PC-9 (cell line): ENCODE results near the gene PNKP. TPM values are rescaled to one million over a fixed set of nuclear protein-coding genes. Genes with fewer than 3 reads are reported as not detected.
A peak's percentile ranks its signal among the peaks of the same experiment; 100 is the strongest.

ENCODE experiments used
- BruUV-seq: library from RNA; stranded (reverse); fragments of 400-500 nt; replicated peaks from 2 replicates; lab custom pipeline; 2021; lab: Mats Ljungman, UMichigan
- CTCF ChIA-PET: fragments of 300-600 bp; sonication (Branson Sonifier 250); formaldehyde crosslinking; loops from one replicate; lab custom pipeline; 2022; ENCODE audit warnings: antibody characterized with exemption; lab: Charles Lee
- POLR2A ChIA-PET: fragments of 300-600 bp; sonication (Branson Sonifier 250); formaldehyde crosslinking; loops from one replicate; lab custom pipeline; 2022; ENCODE audit warnings: antibody characterized with exemption; ENCODE audit not compliant: unreplicated experiment; lab: Charles Lee
- DNase-seq, 2 experiments: peaks; one replicate each; pipeline versions ENCODE4 v3.0.0 to v3.0.0-alpha.2; 2015 to 2022; ENCODE audit warnings: mixed read lengths in 1 of 2
- H2AFZ ChIP-seq: fragments of 200-600 bp; sonication (generic); 2 replicates; pipeline ENCODE4 v1.8.1; 2017; ENCODE audit warnings: antibody characterized with exemption
- H3F3A ChIP-seq: fragments of 200-600 bp; sonication (generic); 2 replicates; pipeline ENCODE4 v1.8.1; 2017; ENCODE audit warnings: antibody characterized with exemption, mild to moderate bottlenecking, low read depth; ENCODE audit not compliant: insufficient read depth
- H3K27ac ChIP-seq: fragments of 200-600 bp; sonication (generic); 2 replicates; pipeline ENCODE4 v1.6.1; 2016; ENCODE audit warnings: mixed run types
- H3K27me3 ChIP-seq: fragments of 200-600 bp; sonication (generic); 2 replicates; pipeline ENCODE4 v1.6.1; 2016; ENCODE audit warnings: low read depth, mixed run types; ENCODE audit not compliant: insufficient read depth
- H3K36me3 ChIP-seq: fragments of 200-600 bp; sonication (generic); 2 replicates; pipeline ENCODE4 v1.6.1; 2016; ENCODE audit warnings: low read depth, mixed run types
- H3K4me1 ChIP-seq: fragments of 200-600 bp; sonication (generic); replicated peaks from 2 replicates; pipeline ENCODE4 v1.6.1; 2016; ENCODE audit warnings: mixed run types; ENCODE audit not compliant: insufficient read depth
- H3K4me2 ChIP-seq: fragments of 200-600 bp; sonication (generic); 2 replicates; pipeline ENCODE4 v1.6.1; 2017; ENCODE audit warnings: mixed run types
- H3K4me3 ChIP-seq: fragments of 200-600 bp; sonication (generic); 2 replicates; pipeline ENCODE4 v1.6.1; 2016; ENCODE audit warnings: mixed run types
- H3K79me2 ChIP-seq: fragments of 200-600 bp; sonication (generic); 2 replicates; pipeline ENCODE4 v1.6.1; 2017; ENCODE audit warnings: low read depth, mixed run types
- H3K9me2 ChIP-seq: fragments of 200-600 bp; sonication (generic); 2 replicates; pipeline ENCODE4 v1.8.1; 2017; ENCODE audit warnings: mild to moderate bottlenecking; ENCODE audit not compliant: insufficient read depth
- H3K9me3 ChIP-seq: fragments of 200-600 bp; sonication (generic); 2 replicates; pipeline ENCODE4 v1.8.1; 2016; ENCODE audit warnings: low read depth; ENCODE audit not compliant: insufficient read depth
- H4K20me1 ChIP-seq: fragments of 200-600 bp; sonication (generic); 2 replicates; pipeline ENCODE4 v1.8.1; 2017; ENCODE audit not compliant: insufficient read depth
- EZH2 ChIP-seq: fragments of 200-600 bp; sonication (generic); IDR thresholded peaks from 2 replicates; pipeline ENCODE4 v1.8.0; 2017; ENCODE audit warnings: antibody characterized with exemption, low read depth
- intact Hi-C: fragments of 100-400 bp; cut with micrococcal nuclease; formaldehyde crosslinking; loops from one replicate; pipeline ENCODE4 v1.10.0; 2022; ENCODE audit not compliant: unreplicated experiment
- total RNA-seq: library from RNA; stranded (reverse); gene quantifications from 2 replicates; pipeline ENCODE4 v1.2.3, GENCODE V29; 2021
- TF ChIP-seq, protein P1 (sequence below): fragments of 200-600 bp; sonication (generic); conservative IDR thresholded peaks from 2 replicates; pipeline ENCODE4 v1.6.1; 2017; ENCODE audit warnings: mixed run types, antibody characterized with exemption, mild to moderate bottlenecking, moderate library complexity

PNKP gene
- total RNA-seq, 1 experiment from 2014 or later: 82.7 TPM

DNA sequence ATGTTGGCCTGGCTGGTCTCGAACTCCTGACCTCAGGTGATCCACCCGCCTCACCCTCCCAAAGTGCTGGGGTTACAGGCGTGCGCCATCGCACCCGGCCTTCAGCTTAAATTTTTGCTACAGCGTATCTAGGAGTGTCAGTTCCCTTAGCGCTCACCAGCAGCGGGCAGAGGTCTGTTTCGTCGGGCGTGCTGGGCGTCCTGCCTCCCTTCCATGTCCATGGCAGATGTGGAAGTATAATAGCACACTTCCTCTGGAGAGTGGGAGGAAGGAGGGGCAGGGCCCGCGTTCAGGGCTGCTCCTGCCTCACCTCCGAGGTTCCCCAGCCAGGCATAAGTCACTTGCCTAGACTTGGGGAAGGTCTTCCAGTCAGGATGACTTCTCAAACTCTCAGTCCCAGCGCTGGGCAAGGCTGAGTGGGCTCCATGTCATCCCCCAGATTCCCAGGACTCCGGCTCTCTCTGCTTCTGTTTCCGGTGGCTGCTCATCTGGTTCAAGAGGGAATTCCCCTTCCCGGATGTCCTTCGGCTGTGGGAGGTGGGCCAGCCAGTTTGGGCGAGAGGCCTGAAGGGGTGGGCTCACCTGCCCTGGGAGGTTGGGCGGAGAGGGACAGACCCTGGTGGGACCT is 19.8 kb upstream of the PNKP start:
- no peak overlapping the region for H3K4me2 ChIP-seq
- H3K4me1 ChIP-seq: no peaks in the 10 kb centered on the region; the same call in 1 of the 2 replicates
- H3K27me3 ChIP-seq: no peaks in the 10 kb centered on the region
- peaks cover 31% of the 10 kb centered on the region; the same call in 1 of the 2 replicates for H3F3A ChIP-seq
- H3K27ac ChIP-seq: no peak overlapping the region
- no peak overlapping the region for H2AFZ ChIP-seq
- ChIA-PET POLR2A (no interaction called here), CTCF (no interaction called here)
- no peak overlapping the region for H3K4me3 ChIP-seq
- intact Hi-C loops: no loop called here
- BruUV-seq: no TSS peak
- peak in 1 of 2 experiments; percentile 21 for DNase-seq
- H4K20me1 ChIP-seq: no peaks in the 10 kb centered on the region
- no peaks in the 10 kb centered on the region for H3K79me2 ChIP-seq
- no peaks in the 10 kb centered on the region for H3K9me2 ChIP-seq
- no peaks in the 10 kb centered on the region for H3K9me3 ChIP-seq
- TF ChIP-seq EZH2: no peak
- TF ChIP-seq, protein P1, sequence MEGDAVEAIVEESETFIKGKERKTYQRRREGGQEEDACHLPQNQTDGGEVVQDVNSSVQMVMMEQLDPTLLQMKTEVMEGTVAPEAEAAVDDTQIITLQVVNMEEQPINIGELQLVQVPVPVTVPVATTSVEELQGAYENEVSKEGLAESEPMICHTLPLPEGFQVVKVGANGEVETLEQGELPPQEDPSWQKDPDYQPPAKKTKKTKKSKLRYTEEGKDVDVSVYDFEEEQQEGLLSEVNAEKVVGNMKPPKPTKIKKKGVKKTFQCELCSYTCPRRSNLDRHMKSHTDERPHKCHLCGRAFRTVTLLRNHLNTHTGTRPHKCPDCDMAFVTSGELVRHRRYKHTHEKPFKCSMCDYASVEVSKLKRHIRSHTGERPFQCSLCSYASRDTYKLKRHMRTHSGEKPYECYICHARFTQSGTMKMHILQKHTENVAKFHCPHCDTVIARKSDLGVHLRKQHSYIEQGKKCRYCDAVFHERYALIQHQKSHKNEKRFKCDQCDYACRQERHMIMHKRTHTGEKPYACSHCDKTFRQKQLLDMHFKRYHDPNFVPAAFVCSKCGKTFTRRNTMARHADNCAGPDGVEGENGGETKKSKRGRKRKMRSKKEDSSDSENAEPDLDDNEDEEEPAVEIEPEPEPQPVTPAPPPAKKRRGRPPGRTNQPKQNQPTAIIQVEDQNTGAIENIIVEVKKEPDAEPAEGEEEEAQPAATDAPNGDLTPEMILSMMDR: no peak
- H3K36me3 ChIP-seq: peaks cover 19% of the 10 kb centered on the region; the same call in 1 of the 2 replicates

DNA sequence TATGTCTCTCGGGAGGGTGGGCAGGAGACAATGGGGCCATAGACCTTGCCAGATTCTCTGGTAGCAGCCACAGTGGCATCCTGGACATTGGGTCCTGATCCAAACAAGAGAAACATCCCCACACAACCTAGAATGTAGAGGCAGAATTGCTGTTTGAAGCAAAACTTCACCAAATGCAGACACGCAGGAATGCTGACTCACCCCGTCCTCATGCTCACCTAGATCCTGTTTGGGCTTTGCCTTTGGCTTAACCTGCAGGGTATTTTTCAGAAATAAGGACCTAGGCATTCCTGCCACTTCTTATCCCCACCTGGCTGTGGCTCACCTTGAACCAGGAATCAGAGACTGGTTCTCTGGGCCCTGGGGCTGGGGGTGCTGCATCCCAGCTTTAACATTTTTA is 17.4 kb upstream of the PNKP start:
- intact Hi-C loops: no loop called here
- BruUV-seq: no TSS peak
- Histone ChIP-seq H4K20me1 (peaks cover 5% of the 10 kb centered on the region; the same call in 1 of the 2 replicates), H3K27ac (no peak overlapping the region), H3K4me2 (no peak overlapping the region), H3K4me1 (no peaks in the 10 kb centered on the region; the same call in 1 of the 2 replicates), H3K36me3 (peaks cover 25% of the 10 kb centered on the region; the same call in 1 of the 2 replicates), H3K4me3 (no peak overlapping the region), H3K27me3 (no peaks in the 10 kb centered on the region), H3K9me2 (no peaks in the 10 kb centered on the region), H3F3A (peaks cover 31% of the 10 kb centered on the region; the same call in 1 of the 2 replicates), H3K9me3 (no peaks in the 10 kb centered on the region), H3K79me2 (no peaks in the 10 kb centered on the region), H2AFZ (no peak overlapping the region)
- TF ChIP-seq EZH2: no peak
- peak in 1 of 2 experiments; percentile 33 for DNase-seq
- POLR2A ChIA-PET: no interaction called here
- CTCF ChIA-PET: no interaction called here

DNA sequence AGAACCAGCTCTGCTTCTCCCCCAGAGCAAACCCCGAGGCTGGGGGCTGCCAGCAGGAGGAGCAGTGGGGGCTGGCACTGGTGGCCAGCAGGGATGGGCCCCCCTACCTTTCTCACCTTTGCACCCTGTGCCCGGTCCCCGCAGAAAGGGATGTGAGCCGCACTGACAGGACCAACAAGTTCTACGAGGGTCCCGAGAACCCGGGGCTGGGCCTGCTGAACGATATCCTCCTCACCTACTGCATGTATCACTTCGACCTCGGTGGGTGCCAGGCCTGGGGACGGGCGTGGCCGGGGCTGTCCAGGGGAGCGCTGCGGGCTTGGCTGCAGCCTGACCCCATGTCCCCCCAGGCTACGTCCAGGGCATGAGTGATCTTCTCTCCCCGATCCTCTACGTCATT is 16.7 kb upstream of the PNKP start:
- Histone ChIP-seq H3K4me3 (no peak overlapping the region), H2AFZ (no peak overlapping the region), H3K27me3 (no peaks in the 10 kb centered on the region), H4K20me1 (peaks cover 5% of the 10 kb centered on the region; the same call in 1 of the 2 replicates), H3F3A (peaks cover 31% of the 10 kb centered on the region; the same call in 1 of the 2 replicates), H3K4me2 (no peak overlapping the region), H3K36me3 (peaks cover 25% of the 10 kb centered on the region; the same call in 1 of the 2 replicates), H3K4me1 (0 out of 2 replicates have a peak, but pooled peaks cover 4% of the 10 kb centered on the region), H3K27ac (no peak overlapping the region), H3K9me2 (no peaks in the 10 kb centered on the region), H3K79me2 (peaks cover 4% of the 10 kb centered on the region), H3K9me3 (no peaks in the 10 kb centered on the region)
- POLR2A ChIA-PET: interaction anchor here (0.6 kb wide), 1 partner anchor 498 kb away, joined by 7 read pairs; no protein-coding TSS in a partner anchor
- no peak for TF ChIP-seq EZH2
- TF ChIP-seq, protein P1: no peak
- no peak for DNase-seq
- CTCF ChIA-PET: no interaction called here
- no TSS peak for BruUV-seq
- intact Hi-C loops: no loop called here
